HG03354 (cell line): ENCODE results near the gene FANCC.
"Not testable (repeated sequence)": the region's sequence is repeated elsewhere in the genome, so short reads cannot be mapped to it uniquely, and the experiment has no call there.

ENCODE experiments used
- ATAC-seq: cut with Tn5 transposase; IDR thresholded peaks from one replicate; pipeline ENCODE4 v1.9.1; 2021; ENCODE audit warnings: mild to moderate bottlenecking; ENCODE audit not compliant: unreplicated experiment, poor library complexity, severe bottlenecking

Gene FANCC

DNA sequence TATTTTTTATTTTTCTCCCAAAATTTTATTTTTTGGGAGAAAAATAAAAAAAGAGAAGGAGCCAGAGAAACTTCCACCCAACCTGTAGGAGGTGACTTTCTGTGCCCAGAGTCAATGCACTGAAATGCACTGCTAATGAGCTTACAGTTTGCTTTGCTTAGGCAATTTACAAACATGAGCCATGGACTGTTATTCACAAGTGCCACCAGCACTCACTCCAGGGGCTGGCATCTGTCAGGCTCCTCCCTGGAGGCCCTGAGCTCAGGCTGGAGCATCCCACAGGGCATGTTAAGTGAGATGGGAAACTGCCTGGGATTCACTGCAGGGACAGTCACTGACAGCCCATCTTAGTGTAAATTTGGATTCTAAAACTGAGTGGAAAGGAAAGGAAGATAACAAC is 74.9 kb downstream of the FANCC start:
- ATAC-seq, result no peak

DNA sequence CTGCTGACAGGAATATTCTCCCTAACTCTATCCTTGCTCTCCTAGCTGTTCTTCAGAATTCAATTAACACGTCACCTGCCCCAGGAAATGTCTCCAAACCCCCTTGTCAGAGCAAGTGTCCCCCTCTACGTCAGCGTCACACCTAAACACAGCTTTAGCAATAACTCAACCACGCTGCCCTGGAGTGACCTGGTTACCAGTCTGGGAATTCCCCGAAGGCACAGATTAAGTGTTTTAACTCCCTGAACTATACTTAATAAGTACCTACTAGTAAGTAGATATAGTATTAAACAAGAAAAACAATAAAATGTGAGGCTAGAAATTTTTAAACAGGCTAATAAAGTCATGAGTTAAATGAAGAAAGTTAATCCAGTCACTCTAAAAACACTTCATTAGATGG is 78.4 kb downstream of the FANCC start:
- ATAC-seq, result no peak

DNA sequence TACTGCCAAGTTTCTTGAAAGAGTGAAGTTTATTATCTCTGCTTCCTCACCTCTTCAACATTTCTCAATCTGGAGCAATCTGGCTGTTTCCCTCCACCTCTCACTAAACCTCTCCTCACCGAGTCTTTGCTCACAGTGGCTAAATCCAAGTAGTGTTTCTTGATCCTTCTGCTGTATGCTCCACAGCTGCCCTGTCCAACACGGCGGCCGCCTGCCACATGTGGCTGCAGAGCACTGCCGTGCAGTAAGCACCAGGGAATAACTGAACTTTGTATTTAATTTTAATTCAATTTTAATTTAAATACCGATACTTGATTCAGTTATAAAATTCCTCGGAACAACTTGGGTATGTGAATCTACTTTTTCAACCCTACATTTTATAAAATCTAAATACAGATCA is 80.2 kb downstream of the FANCC start:
- ATAC-seq, result no peak

DNA sequence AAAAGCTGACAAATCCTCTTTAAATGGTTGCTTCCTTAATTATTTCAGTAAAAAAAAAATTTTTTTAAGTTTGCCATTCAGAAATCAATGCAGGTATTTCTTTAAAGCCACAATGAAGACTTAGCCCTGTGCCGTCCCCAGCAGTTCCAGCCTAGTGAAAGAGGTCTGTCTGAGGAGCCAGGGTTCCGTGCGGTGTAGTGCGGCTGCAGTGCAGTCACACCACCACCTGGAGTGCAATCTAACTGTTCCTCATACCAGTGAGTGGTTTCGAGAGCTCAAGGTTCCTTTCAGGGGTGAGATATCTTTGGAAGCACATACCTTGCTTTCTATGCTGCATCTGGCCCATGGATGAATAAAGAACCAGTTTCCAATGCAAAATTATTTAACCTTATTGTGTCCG is 87.5 kb downstream of the FANCC start:
- no peak for ATAC-seq

DNA sequence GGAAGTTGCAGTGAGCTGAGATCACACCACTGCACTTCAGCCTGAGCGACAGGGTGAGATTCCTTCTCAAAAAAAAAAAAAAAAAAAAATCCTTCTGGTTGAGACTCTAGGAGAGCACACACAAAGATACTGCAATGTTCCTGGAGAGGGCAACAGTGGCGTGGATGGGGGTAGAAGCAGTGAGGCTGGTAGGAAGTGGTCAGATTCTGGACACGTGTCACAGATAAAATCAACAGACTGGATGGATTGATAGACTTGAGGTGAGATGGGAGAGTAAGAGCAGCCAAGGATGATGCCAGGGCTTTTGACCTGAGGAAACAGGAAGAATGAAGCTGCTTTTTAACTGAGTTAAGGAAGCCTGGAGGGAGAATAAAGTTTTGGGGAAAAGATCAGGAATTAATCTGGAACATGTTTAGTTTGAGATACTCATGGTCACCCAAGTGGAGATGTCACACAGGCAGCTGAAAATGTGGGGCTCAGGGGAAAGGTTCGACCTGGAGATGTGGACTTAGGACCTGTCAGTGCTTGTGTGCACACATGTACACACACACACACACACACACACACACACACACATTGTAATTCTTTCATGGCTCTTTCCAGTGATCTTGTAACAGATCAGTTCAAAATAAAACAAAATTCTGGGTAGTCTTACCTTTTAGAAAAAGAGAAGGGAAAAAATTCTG is 88.1 kb downstream of the FANCC start:
- no peak for ATAC-seq

DNA sequence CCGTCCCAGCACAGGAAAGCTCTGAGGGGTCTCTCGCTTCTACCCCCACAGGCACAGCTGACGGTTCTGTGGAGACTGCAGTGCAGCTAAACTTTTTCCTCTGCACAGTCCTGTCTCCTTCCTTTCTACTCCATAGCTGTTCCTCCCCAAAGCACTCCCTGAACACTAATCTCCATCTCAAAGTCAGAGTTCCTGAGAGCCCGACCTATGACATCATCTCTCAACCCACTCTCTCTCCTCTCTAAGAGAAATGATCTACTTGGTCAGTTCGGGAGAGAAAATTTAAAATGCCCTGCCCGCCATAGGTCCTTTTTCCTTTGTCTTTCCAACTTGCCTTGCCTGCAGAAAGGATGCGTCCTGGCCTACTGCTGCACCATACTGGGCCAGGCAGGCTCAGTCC is 90.6 kb downstream of the FANCC start:
- ATAC-seq, result no peak

DNA sequence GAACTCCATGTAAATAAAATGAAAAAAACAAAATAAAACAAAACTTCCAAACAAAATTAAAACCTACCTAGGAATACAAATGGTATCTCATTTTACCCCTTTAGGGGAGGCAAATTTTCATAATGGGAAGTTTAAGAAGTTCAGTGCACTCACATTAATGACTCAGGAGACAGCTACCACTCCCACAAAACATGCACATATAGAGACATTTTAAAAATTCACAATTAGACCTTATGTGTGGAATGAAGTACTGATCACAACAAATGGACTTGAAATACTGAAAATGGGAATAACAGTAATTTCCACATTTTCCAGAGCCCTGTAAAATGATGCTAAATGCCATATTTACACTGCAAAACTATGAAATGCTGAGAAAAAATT is 91.8 kb downstream of the FANCC start:
- ATAC-seq, result no peak

DNA sequence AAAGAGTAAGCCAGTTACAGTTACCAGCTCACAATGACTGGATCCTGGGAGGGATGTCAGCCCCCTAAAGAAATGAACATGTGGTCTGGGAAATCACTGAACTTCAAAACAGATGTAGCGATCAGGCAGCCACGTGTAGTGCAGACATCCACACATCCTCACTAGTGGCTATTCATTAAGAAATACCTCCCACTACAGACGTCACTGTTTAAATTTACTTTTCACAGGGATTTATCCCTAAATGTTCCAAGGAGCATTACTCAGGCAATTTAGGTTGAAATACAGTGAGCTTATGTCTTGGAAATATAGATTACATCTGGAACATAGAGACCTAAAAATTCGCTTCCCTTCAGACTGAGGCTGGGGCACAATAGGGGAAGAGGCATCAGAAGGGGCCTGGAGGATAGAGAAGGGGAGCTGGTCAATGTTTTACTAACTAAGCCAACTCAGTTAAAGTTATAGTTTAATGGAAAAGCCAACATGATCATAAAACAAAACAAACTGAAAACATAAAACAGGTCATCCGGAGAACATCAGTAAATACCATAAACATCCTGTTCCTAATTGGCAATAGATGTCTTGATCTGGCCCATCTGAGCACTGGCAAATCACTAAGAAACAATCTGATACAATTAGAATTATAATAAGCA is 92.3 kb downstream of the FANCC start:
- no peak for ATAC-seq

DNA sequence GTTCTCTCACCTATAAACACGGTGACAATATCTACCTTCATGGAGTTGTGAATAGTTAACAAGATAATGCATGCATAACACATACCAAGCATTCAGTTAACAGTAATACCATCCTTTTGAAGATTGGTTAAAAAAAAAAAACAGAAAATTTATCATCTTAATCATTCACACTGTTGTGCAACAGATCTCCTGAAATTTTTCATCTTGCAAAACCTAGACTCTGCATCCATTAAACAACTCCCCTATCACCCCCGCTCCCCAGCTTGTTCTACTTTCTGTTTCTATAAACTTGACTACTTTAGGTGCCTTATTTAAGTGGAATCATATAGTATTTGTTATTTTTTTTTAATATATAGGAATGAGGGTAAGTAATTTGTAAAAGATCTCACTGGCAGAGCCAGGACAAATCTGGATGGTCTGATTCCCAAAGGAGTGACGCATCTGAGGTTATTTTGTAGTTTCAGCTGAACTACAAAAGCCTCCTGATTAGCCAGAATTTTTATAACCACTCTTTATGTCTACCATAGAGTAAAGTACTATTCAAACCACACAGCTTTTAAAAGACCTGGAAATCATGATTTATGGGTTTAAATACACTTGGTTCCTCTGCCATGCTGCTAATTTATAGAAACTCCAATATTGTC is 93.0 kb downstream of the FANCC start:
- no peak for ATAC-seq

DNA sequence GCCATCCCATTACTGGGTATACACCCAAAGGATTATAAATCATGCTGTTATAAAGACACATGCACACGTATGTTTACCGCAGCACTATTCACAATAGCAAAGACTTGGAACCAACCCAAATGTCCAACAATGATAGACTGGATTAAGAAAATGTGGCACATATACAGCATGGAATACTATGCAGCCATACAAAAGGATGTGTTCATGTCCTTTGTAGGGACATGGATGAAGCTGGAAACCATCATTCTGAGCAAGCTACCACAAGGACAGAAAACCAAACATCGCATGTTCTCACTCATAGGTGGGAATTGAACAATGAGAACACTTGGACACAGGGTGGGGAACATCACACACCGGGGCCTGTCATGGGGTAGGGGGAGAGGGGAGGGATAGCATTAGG is 97.2 kb downstream of the FANCC start:
- not testable (repeated sequence) for ATAC-seq

DNA sequence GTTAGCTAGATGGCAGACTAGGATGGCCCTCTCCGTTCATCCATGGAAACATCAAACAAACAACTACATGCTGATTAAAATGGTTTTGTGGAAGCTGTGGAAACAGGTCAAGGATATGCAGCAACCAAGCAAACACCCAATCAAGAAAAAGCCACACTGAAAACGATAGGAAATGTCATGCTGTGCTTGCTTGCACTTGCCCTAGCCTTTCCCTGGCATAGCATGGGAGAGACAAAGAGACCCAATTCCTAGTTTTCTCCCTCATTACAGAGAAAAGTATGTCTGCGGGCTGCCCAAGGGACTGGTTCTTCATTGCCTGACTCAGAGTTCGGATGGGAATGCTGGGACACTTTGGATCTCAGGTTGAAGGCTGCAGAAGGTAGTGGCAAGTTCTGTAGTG is 98.7 kb downstream of the FANCC start:
- ATAC-seq, result no peak

DNA sequence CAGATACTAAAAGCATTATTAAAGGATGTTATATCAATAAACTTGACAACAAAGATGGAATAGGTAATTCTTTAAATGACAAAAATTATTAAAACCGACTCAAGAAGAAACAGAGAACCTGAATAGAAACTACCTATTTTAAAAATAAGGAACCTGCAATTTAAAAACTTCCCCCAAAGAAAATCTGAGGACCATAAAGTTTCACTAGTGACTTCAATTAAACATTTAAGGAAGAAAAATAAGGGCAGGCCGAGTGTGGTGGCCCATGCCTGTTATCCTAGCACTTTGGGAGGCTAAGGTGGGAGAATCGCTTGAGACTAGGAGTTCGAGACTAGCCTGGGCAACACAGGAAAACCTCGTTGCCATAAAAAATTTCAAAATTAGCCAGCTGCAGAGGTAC is 99.6 kb downstream of the FANCC start:
- no peak for ATAC-seq

DNA sequence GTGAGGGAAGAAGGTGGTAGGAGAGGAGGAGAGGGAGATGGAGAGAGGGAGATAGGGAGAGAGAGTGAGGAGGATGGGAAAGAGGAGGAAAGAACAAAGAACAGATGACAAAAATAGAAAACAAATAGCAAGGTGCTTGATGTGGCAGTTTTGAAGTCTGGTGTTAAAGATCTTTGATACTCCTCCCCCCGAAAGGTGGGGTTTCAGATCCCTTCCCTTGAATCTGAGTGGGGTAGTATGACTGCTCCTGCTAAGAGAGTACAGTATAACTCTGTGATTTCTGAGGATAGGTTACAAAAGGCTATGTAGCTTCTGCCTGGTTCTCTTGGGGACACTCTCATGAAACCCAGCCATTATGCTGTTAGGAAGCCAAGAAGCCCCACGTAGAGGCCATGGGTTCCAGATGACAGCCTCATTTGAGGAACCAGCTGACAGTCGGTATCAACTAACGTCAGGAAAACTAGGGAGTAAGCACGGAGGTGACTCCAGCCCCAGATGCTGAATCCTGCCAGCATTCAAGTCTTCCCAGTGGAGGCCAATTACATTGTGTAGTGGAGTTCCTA is 102.1 kb downstream of the FANCC start:
- no peak for ATAC-seq

DNA sequence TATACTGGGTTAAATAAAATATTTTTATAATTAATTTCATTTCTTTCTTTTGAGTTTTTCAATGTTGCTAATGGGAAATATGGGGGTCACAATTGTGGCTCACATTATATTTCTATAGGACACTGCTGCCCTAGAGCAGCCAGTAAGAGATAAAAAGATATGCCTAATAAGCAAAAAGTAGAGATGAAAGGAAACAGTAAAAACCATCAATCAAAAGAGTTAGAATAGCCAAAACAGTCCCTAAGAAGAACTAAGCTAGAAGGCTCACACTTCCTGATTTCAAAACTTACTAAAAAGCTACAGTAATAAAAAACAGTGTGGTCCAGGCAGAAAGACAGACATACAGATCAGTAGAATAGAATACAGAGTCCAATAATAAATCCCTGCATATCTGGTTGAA is 104.4 kb downstream of the FANCC start:
- no peak for ATAC-seq

DNA sequence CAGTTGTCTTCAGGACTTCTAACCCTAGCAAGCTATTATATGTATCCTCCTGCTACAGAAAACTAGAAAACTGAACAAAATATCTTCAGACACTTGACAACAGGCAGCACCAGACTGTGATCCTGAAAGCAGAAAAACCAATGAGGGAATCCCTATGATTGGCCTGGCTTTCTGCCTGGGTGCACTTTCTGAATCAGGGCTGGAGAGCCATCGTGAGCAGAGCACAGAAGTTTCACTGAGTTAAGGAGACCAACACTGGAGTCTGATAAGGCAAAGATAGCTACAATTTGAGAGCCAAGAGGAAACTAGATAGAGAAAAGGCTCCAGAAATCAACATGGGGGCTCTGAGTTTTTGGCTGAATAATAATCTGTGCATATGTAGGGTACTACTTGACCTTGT is 106.5 kb downstream of the FANCC start:
- no peak for ATAC-seq

DNA sequence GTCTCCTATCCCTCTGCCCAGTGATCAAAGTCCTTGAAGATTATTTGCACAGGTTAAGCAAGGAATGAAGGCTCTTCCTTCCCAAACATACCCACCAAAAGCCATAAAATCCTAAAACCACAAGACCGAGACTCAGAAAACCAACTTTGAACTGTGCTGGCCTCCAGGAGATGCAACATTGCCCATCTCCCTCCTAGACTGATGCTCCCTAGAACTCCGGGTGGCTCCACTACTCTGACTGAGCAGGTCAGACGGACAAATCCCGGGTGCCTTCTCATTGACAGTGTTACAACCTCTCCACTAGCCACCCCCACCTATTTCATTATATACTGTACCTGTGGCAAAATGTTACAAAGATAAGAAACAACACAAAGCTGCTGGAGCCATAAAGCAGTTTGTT is 110.1 kb downstream of the FANCC start:
- ATAC-seq, result no peak

DNA sequence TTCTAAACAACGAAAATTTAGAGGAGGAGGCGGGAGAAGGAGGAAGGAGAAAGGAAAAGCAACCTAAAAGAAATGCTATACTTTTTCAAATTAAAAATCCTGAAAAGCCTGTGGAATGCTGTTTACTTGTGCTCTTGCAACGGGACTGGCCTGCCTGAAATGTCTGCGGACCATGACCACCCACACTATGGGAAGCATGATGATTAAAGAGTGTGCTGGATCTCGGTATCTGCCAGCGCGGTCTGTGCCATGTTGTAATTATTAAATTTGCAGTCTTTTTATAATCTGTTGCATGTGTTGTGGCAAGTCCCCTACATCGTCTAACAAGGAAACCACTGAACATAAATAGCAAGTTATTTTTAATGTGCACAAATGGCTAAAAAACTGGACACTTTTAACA is 111.4 kb downstream of the FANCC start:
- ATAC-seq, result no peak

DNA sequence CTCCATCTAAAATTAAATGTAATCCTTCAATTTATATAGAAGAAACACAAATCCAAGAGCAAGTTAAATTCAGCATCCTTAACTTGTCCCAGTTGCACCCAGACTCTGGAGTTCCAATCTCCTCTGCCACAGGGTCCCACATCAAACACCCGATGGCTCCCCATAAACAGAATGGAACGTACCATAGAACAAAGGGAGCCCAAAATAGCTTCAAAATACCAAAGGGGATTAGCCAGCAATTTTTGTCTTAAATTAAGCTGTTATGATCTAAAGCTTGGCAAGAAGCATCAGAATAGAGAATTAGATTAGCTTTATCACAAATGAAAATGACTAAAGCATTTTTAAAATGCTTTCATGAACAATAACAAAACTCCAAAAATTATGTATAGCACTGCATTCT is 112.8 kb downstream of the FANCC start:
- ATAC-seq, result no peak

DNA sequence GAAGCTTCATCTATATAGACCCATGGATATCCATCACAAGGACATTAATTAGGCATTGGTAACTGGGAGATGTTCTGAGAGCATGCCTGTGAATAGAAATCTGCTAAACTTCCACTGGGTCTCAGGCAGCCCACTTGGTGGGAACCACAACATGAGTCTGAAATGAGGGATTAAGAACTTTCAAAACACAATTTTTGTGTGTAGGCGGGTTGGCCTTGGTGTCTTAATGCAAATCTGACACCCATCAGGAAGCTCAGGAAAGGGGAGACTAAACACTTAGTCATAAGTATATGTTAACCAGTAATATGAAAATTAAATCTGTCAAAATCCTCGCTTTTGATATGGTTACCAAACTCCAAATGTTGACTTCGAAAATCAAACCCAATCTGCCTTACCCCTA is 113.2 kb downstream of the FANCC start:
- no peak for ATAC-seq

DNA sequence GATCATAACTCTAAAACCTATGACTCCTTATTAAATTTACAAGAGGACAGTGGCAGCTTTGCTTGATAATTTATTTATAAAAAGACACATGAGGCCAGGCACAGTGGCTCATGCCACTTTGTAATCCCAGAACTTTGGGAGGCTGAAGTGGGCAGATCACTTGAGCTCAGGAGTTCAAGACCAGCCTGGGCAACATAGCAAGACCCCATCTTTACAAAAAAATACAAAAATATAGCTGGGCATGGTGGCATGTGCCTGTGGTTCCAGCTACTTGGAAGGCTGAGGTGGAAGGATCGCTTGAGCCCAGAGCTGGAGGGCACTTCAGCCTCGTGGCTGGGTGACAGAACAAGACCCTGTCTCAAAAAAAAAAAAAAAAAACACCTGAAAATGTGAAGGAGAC is 114.5 kb downstream of the FANCC start:
- not testable (repeated sequence) for ATAC-seq

DNA sequence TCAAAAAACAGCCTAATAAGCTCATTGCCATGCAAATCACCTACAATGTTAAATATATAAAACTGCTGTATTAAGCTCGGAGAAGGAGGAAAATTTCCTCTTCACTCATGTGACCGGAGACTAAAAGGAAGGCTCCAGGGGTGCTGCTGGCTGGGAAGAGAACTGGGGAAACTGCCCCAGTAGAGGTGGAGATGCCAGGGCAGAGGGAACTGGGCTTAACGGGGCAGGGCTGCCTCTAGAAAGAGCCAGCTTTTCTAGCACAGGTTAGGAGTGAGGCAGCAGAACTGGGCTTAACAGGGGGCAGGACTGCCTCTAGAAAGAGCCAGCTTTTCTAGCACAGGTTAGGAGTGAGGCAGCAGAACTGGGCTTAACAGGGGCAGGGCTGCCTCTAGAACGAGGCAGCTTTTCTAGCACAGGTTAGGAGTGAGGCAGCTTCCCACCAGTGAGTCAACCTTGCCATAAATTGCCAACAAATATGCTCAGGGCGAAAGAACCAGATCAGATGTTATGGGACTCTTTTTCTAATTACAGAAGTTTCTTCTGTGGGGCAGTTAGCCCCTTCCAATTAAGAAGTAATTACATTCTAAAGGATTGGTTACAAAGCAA is 115.3 kb downstream of the FANCC start:
- ATAC-seq, result no peak
